ENCODE data around the gene SULT1B1.

The SULT1B1 gene

DNA sequence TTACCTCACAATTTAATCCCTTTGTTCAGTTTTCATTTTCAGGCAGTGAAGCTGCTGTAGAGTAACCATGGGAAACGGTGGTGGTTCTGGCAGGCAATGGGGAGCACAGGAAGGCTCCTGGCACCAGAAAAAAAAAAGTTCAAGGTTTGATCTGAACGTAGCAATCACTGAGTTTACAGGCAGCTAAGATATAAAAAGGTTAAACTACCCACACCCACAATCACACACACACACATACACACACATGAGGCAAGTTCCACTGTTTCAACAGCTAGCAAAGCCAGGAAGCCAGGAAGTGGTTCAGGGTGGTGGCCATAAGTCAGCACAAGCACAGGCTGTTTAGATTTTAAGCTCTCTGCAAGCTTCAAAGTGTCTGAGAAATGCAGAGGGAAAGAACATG lies at the start of gene SULT1B1:
TSS of gene SULT1B1 (minus strand) at position 166 of the 400 bp plus-strand sequence. CDS start 5,403 bp downstream, outside the sequence.
- no peak within 1 kb of the TSS for H3K27ac ChIP-seq

DNA sequence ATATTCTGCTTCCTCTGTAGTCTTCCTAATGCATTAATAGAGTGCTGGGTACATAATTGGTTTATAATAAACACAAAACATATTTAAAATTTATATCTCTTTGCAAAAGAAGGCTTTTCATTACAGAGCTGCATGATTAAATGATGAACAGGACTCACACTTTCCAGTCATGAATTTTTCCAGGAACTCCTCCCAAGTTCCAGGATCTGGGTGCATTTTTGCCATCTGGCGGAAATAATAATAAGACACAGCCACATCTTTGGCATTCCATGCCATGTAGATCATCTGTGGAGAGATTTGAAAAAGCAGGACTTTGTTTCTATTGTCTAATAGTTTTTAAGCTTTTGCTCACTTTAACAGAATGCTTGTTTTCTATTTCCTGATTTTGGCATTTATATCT lies 40.2 kb upstream of the SULT1B1 start:
- TF ChIP-seq, protein P1, sequence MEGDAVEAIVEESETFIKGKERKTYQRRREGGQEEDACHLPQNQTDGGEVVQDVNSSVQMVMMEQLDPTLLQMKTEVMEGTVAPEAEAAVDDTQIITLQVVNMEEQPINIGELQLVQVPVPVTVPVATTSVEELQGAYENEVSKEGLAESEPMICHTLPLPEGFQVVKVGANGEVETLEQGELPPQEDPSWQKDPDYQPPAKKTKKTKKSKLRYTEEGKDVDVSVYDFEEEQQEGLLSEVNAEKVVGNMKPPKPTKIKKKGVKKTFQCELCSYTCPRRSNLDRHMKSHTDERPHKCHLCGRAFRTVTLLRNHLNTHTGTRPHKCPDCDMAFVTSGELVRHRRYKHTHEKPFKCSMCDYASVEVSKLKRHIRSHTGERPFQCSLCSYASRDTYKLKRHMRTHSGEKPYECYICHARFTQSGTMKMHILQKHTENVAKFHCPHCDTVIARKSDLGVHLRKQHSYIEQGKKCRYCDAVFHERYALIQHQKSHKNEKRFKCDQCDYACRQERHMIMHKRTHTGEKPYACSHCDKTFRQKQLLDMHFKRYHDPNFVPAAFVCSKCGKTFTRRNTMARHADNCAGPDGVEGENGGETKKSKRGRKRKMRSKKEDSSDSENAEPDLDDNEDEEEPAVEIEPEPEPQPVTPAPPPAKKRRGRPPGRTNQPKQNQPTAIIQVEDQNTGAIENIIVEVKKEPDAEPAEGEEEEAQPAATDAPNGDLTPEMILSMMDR (conservative IDR thresholded peaks at IDR 0.05) = no peak
- no peak overlapping the region for H3K27ac ChIP-seq

More for the DNA sequence above, at the start of gene SULT1B1:
- TF ChIP-seq, protein P1 (conservative IDR thresholded peaks at IDR 0.05) = no peak

DNA sequence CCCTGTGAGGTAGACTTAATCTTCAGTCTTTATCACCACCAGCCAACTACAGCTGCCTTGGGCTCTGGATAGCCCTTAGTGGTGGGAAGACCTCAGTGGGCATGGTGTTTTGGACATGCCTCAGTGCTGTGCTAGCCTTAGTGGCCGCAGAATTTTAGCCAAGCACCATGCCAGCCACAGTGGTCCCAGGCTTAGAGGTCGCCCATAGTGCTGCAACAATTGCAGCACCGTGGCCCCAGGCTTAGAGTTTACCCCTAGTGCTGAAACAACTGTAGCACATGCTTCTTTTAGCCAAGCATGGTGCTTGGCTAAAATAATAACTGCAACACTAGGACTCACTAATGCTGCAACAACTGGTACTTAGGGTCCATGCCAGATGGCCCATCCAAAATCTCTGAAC lies 38.9 kb upstream of the SULT1B1 start:
- TF ChIP-seq, protein P1 (conservative IDR thresholded peaks at IDR 0.05) = no peak
- H3K27ac ChIP-seq = no peak overlapping the region

DNA sequence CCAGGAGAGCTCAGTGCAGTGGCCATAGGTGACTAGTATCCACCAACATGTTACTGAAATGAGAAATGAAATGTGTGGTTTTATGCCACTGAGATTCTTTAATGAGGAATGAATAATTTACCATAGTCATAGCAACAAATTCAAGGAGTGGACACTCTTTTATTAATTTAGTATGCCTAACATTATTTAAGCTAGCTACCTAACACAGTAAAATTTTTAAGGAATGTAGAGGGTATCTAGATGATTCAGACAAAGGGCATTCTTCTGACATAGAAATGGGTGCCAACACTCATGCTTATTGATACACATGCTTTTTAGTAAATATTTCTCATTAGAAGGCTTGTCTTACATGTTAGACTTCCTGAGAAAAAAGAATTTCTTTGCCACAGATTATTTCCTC lies 33.3 kb upstream of the SULT1B1 start:
- H3K27ac ChIP-seq = no peak overlapping the region
- TF ChIP-seq, protein P1 (conservative IDR thresholded peaks at IDR 0.05) = no peak

DNA sequence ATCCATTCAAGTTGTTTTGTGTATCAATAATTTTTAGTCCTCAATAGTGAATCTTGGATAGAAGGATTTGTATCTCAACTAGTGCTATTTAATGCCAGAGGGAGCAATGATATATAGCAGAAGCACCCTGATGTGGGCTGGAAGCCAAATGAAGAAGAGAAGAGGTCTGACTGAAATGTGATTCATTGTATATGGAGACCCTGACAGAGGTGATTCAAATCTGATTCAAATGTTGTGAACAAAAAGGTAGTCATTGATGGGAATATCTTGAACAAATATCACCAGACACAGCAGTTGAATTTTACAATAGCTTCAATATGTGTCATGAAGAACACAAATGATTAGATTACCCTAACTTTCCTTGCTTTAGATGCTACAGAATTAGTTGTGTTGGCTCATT lies 27.5 kb upstream of the SULT1B1 start:
- TF ChIP-seq, protein P1 (conservative IDR thresholded peaks at IDR 0.05) = no peak

DNA sequence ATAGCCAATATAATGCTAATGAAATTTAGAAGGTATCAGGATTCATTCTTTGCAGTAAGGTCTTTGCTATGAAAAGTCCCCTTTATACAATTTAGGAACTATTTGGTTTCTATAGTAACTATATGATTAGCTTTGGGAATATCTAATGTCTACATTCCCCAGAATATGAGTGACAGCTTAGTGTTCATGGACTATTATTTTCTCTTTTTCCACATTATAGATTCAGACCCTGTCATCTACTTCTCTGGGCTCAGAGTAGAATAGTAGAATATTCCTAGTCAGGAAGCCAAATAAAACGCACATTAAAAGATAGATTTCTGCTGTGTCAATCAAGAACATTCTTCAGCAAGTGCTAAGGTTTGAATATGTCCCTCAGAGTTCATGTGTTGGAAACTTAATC lies 26.1 kb upstream of the SULT1B1 start:
- TF ChIP-seq, protein P1 (conservative IDR thresholded peaks at IDR 0.05) = no peak
- no peak overlapping the region for H3K27ac ChIP-seq

More for the DNA sequence above, 27.5 kb upstream of the SULT1B1 start:
- H3K27ac ChIP-seq = no peak overlapping the region

DNA sequence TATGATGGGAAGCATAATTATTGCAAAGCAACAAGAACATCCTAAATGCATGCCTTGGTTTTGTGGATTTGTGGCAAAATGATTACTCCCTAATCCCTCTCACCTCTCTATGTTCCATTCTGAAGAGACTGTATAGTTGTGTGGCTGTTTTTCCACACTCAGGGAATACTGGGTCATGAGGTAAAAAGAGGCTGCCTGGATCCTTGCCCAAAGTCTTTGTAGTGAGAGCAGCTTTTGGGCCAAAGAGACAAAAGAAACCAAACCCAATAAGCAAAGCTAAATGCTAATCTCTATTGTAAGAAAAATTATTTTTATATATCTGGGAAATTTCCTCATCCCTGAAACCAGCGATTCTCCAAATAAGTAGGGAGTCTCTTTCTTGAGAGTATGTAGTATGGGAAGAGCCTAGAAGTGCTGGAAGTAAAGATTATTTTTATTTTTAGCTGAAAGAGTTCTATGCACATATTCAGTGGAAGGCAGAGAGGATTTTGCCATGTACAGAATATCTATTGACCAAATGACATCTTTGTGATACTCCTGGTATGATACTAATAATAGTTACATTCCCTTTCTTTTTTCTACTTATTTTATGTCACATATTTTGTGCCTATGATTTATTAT lies 24.9 kb upstream of the SULT1B1 start:
- H3K27ac ChIP-seq = no peak overlapping the region
- TF ChIP-seq, protein P1 (conservative IDR thresholded peaks at IDR 0.05) = no peak
